ENCODE measurements around the gene LRCOL1. TPM values are rescaled to one million over a fixed set of nuclear protein-coding genes. Genes with fewer than 3 reads are reported as not detected.

The LRCOL1 gene
- total RNA-seq, 1 experiment from 2014 or later, result not detected

- Histone ChIP-seq H3K27ac (no peak overlapping the region), H3K36me3 (no peaks in the 10 kb centered on the region), H3K9me3 (replicated peaks) (no peaks in the 10 kb centered on the region), H3K27me3 (replicated peaks) (no peaks in the 10 kb centered on the region), H3K4me1 (replicated peaks) (no peaks in the 10 kb centered on the region), H3K4me3 (no peak overlapping the region)
- DNase-seq (ENCODE audit: low read depth in 1 of 2, low spot score in 2 of 2), result no peak
These were observed 27.6 kb downstream of the LRCOL1 start for GRCh38 chr12:132582582-132583410.

- H3K27me3 ChIP-seq (replicated peaks), result no peaks in the 10 kb centered on the region
- no peaks in the 10 kb centered on the region for H3K36me3 ChIP-seq
- H3K4me1 ChIP-seq (replicated peaks), result no peaks in the 10 kb centered on the region
- no peak overlapping the region for H3K27ac ChIP-seq
- H3K4me3 ChIP-seq, result no peak overlapping the region
- H3K9me3 ChIP-seq (replicated peaks), result no peaks in the 10 kb centered on the region
- no peak for DNase-seq (ENCODE audit: low read depth in 1 of 2, low spot score in 2 of 2)
These were observed 28.3 kb downstream of the LRCOL1 start for GRCh38 chr12:132582058-132582420.

- Histone ChIP-seq H3K27me3 (replicated peaks) (no peaks in the 10 kb centered on the region), H3K4me1 (replicated peaks) (no peaks in the 10 kb centered on the region), H3K4me3 (no peak overlapping the region), H3K9me3 (replicated peaks) (no peaks in the 10 kb centered on the region), H3K36me3 (no peaks in the 10 kb centered on the region), H3K27ac (no peak overlapping the region)
- DNase-seq (ENCODE audit: low read depth in 1 of 2, low spot score in 2 of 2), result no peak
These were observed 28.9 kb downstream of the LRCOL1 start for GRCh38 chr12:132581348-132582057.

GRCh38 chr12:132580701-132581292, 29.6 kb downstream of the LRCOL1 start:
- no peak for DNase-seq (ENCODE audit: low read depth in 1 of 2, low spot score in 2 of 2)
- H3K27me3 ChIP-seq (replicated peaks), result no peaks in the 10 kb centered on the region
- no peak overlapping the region for H3K27ac ChIP-seq
- H3K36me3 ChIP-seq, result no peaks in the 10 kb centered on the region
- H3K4me1 ChIP-seq (replicated peaks), result no peaks in the 10 kb centered on the region
- no peaks in the 10 kb centered on the region for H3K9me3 ChIP-seq (replicated peaks)
- no peak overlapping the region for H3K4me3 ChIP-seq

GRCh38 chr12:132579744-132580143, 30.6 kb downstream of the LRCOL1 start:
- Histone ChIP-seq H3K4me1 (replicated peaks) (no peaks in the 10 kb centered on the region), H3K27ac (no peak overlapping the region), H3K9me3 (replicated peaks) (no peaks in the 10 kb centered on the region), H3K27me3 (replicated peaks) (no peaks in the 10 kb centered on the region), H3K4me3 (no peak overlapping the region), H3K36me3 (no peaks in the 10 kb centered on the region)
- DNase-seq (ENCODE audit: low read depth in 1 of 2, low spot score in 2 of 2), result no peak

GRCh38 chr12:132578826-132579225, 31.6 kb downstream of the LRCOL1 start:
- Histone ChIP-seq H3K4me1 (replicated peaks) (no peaks in the 10 kb centered on the region), H3K27ac (no peak overlapping the region), H3K4me3 (no peak overlapping the region), H3K9me3 (replicated peaks) (no peaks in the 10 kb centered on the region), H3K27me3 (replicated peaks) (no peaks in the 10 kb centered on the region), H3K36me3 (no peaks in the 10 kb centered on the region)
- no peak for DNase-seq (ENCODE audit: low read depth in 1 of 2, low spot score in 2 of 2)

GRCh38 chr12:132578118-132578517, 32.3 kb downstream of the LRCOL1 start:
- H3K9me3 ChIP-seq (replicated peaks), result no peaks in the 10 kb centered on the region
- H3K4me1 ChIP-seq (replicated peaks), result no peaks in the 10 kb centered on the region
- no peak overlapping the region for H3K27ac ChIP-seq
- DNase-seq (ENCODE audit: low read depth in 1 of 2, low spot score in 2 of 2), result no peak
- H3K27me3 ChIP-seq (replicated peaks), result no peaks in the 10 kb centered on the region
- no peak overlapping the region for H3K4me3 ChIP-seq
- no peaks in the 10 kb centered on the region for H3K36me3 ChIP-seq

GRCh38 chr12:132577191-132577920, 33.0 kb downstream of the LRCOL1 start:
- Histone ChIP-seq H3K36me3 (no peaks in the 10 kb centered on the region), H3K27me3 (replicated peaks) (no peaks in the 10 kb centered on the region), H3K9me3 (replicated peaks) (no peaks in the 10 kb centered on the region), H3K4me3 (no peak overlapping the region), H3K4me1 (replicated peaks) (no peaks in the 10 kb centered on the region), H3K27ac (no peak overlapping the region)
- no peak for DNase-seq (ENCODE audit: low read depth in 1 of 2, low spot score in 2 of 2)

- no peak overlapping the region for H3K27ac ChIP-seq
- no peaks in the 10 kb centered on the region for H3K4me1 ChIP-seq (replicated peaks)
- no peaks in the 10 kb centered on the region for H3K9me3 ChIP-seq (replicated peaks)
- no peaks in the 10 kb centered on the region for H3K36me3 ChIP-seq
- H3K27me3 ChIP-seq (replicated peaks), result no peaks in the 10 kb centered on the region
- no peak overlapping the region for H3K4me3 ChIP-seq
- DNase-seq (ENCODE audit: low read depth in 1 of 2, low spot score in 2 of 2), result no peak
These were observed 33.7 kb downstream of the LRCOL1 start for GRCh38 chr12:132576701-132577100.

GRCh38 chr12:132575661-132576060, 34.7 kb downstream of the LRCOL1 start:
- no peaks in the 10 kb centered on the region for H3K4me1 ChIP-seq (replicated peaks)
- H3K27ac ChIP-seq, result no peak overlapping the region
- no peak for DNase-seq (ENCODE audit: low read depth in 1 of 2, low spot score in 2 of 2)
- H3K36me3 ChIP-seq, result no peaks in the 10 kb centered on the region
- H3K9me3 ChIP-seq (replicated peaks), result no peaks in the 10 kb centered on the region
- no peak overlapping the region for H3K4me3 ChIP-seq
- no peaks in the 10 kb centered on the region for H3K27me3 ChIP-seq (replicated peaks)

GRCh38 chr12:132574271-132574996, 35.9 kb downstream of the LRCOL1 start:
- Histone ChIP-seq H3K4me3 (no peak overlapping the region), H3K9me3 (replicated peaks) (no peaks in the 10 kb centered on the region), H3K4me1 (replicated peaks) (no peaks in the 10 kb centered on the region), H3K27ac (no peak overlapping the region), H3K36me3 (no peaks in the 10 kb centered on the region), H3K27me3 (replicated peaks) (no peaks in the 10 kb centered on the region)
- DNase-seq (ENCODE audit: low read depth in 1 of 2, low spot score in 2 of 2), result no peak

GRCh38 chr12:132572801-132573760, 37.3 kb downstream of the LRCOL1 start:
- H3K4me3 ChIP-seq, result no peak overlapping the region

More at GRCh38 chr12:132572801-132573760, 37.3 kb downstream of the LRCOL1 start:
- DNase-seq (ENCODE audit: low read depth in 1 of 2, low spot score in 2 of 2), result no peak
- no peaks in the 10 kb centered on the region for H3K27me3 ChIP-seq (replicated peaks)
- no peaks in the 10 kb centered on the region for H3K4me1 ChIP-seq (replicated peaks)
- H3K9me3 ChIP-seq (replicated peaks), result no peaks in the 10 kb centered on the region
- no peak overlapping the region for H3K27ac ChIP-seq
- H3K36me3 ChIP-seq, result no peaks in the 10 kb centered on the region

Data from SJSA1 (cell line).